Measurements from ENCODE around the gene WDR41.

GRCh38 chr5:77389746-77390145 is 102.4 kb downstream of the WDR41 start:
- TF ChIP-seq, protein P1, sequence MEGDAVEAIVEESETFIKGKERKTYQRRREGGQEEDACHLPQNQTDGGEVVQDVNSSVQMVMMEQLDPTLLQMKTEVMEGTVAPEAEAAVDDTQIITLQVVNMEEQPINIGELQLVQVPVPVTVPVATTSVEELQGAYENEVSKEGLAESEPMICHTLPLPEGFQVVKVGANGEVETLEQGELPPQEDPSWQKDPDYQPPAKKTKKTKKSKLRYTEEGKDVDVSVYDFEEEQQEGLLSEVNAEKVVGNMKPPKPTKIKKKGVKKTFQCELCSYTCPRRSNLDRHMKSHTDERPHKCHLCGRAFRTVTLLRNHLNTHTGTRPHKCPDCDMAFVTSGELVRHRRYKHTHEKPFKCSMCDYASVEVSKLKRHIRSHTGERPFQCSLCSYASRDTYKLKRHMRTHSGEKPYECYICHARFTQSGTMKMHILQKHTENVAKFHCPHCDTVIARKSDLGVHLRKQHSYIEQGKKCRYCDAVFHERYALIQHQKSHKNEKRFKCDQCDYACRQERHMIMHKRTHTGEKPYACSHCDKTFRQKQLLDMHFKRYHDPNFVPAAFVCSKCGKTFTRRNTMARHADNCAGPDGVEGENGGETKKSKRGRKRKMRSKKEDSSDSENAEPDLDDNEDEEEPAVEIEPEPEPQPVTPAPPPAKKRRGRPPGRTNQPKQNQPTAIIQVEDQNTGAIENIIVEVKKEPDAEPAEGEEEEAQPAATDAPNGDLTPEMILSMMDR (IDR thresholded peaks at IDR 0.05), result no peak
- TF ChIP-seq POLR2A (IDR thresholded peaks at IDR 0.05), result no peak
